Endothelial cell of umbilical vein (primary cell): Measurements from ENCODE around the gene CNST. TPM values are rescaled to one million over a fixed set of nuclear protein-coding genes. Genes with fewer than 3 reads are reported as not detected.

Experiments used
- BruUV-seq: library from RNA; stranded (reverse); fragments of 400-500 nt; replicated peaks from 2 replicates; lab custom pipeline; 2021; lab: Mats Ljungman, UMichigan
- CTCF ChIA-PET: fragments of 300-600, 350-600 bp; sonication (Branson Sonifier 250); formaldehyde crosslinking; loops from one replicate; lab custom pipeline; 2021; ENCODE audit warnings: antibody characterized with exemption, inconsistent platforms; lab: Charles Lee
- POLR2A ChIA-PET: fragments of 300-600, 350-600 bp; sonication (Branson Sonifier 250); formaldehyde crosslinking; loops from one replicate; lab custom pipeline; 2021; ENCODE audit warnings: antibody characterized with exemption, inconsistent platforms; lab: Charles Lee
- DNase-seq: peaks from one replicate; pipeline ENCODE4 v3.0.0-alpha.2; 2011; ENCODE audit warnings: low read depth, low spot score
- FAIRE-seq: peaks from 2 replicates; lab custom pipeline; 2011; peaks lifted over from hg19 to GRCh38; lab: Jason Lieb, UNC
- H2AFZ ChIP-seq: 2 replicates; pipeline ENCODE4 v1.6.0; 2012; ENCODE audit warnings: low read depth, low read length, control low read depth, inconsistent platforms
- H3K27ac ChIP-seq: 2 replicates; pipeline ENCODE4 v1.5.1; 2011; ENCODE audit warnings: low read depth, mild to moderate bottlenecking, control low read depth, low read length, moderate library complexity; ENCODE audit not compliant: insufficient read depth
- H3K27me3 ChIP-seq, 2 experiments: 2 replicates each; pipeline versions ENCODE4 v1.6.0 to v1.6.1; 2011; ENCODE audit warnings: low read length in 2 of 2, mixed read lengths in 1 of 2; ENCODE audit not compliant: control insufficient read depth in 2 of 2, insufficient read depth in 2 of 2
- H3K36me3 ChIP-seq, 2 experiments: 2 replicates in 1 of 2; 3 replicates in 1 of 2; pipeline ENCODE4 v1.5.1; 2011; ENCODE audit warnings: low read length in 2 of 2, mild to moderate bottlenecking in 1 of 2, moderate library complexity in 1 of 2; ENCODE audit not compliant: control insufficient read depth in 2 of 2, insufficient read depth in 2 of 2; ENCODE audit errors: extremely low read depth in 1 of 2
- H3K4me1 ChIP-seq: 3 replicates; pipeline ENCODE4 v1.5.1; 2011; ENCODE audit warnings: mild to moderate bottlenecking, low read length; ENCODE audit not compliant: control insufficient read depth, insufficient read depth; ENCODE audit errors: extremely low read depth
- H3K4me2 ChIP-seq: 2 replicates; pipeline ENCODE4 v1.6.1; 2011; ENCODE audit warnings: low read length, control low read depth, mixed read lengths; ENCODE audit not compliant: insufficient read depth
- H3K4me3 ChIP-seq, 3 experiments: fragments of 200-600 bp in 1 of 3; sonication (generic), shearing (Covaris generic) in 1 of 3; replicated peaks in 1 of 3; 2 replicates each; pipeline ENCODE4 v1.5.1; 2011 to 2016; ENCODE audit warnings: control low read depth in 3 of 3, low read length in 3 of 3, mild to moderate bottlenecking in 2 of 3, inconsistent platforms in 1 of 3, low read depth in 1 of 3, moderate library complexity in 1 of 3; ENCODE audit not compliant: insufficient read depth in 1 of 3
- H3K79me2 ChIP-seq: 2 replicates; pipeline ENCODE4 v1.6.0; 2012; ENCODE audit warnings: low read length, inconsistent platforms; ENCODE audit not compliant: control insufficient read depth, insufficient read depth
- H3K9ac ChIP-seq: replicated peaks from 2 replicates; pipeline ENCODE3; 2011; ENCODE audit warnings: low read length, control low read depth; ENCODE audit not compliant: insufficient read depth; ENCODE audit errors: extremely low read depth
- H3K9me1 ChIP-seq: replicated peaks from 3 replicates; pipeline ENCODE4 v1.6.0; 2011; ENCODE audit warnings: mild to moderate bottlenecking, low read length; ENCODE audit not compliant: control insufficient read depth, insufficient read depth; ENCODE audit errors: extremely low read depth
- H3K9me3 ChIP-seq: replicated peaks from 2 replicates; pipeline ENCODE4 v1.5.1; 2012; ENCODE audit warnings: low read length, inconsistent platforms; ENCODE audit not compliant: control insufficient read depth, insufficient read depth
- H4K20me1 ChIP-seq: replicated peaks from 2 replicates; pipeline ENCODE3; 2011; ENCODE audit warnings: mild to moderate bottlenecking, low read length; ENCODE audit not compliant: control insufficient read depth, insufficient read depth; ENCODE audit errors: extremely low read depth
- EZH2 ChIP-seq: IDR thresholded peaks from 2 replicates; pipeline ENCODE4 v1.6.1; 2012; ENCODE audit warnings: borderline replicate concordance, low read depth, mild to moderate bottlenecking, moderate library complexity, low read length, inconsistent platforms; ENCODE audit not compliant: severe bottlenecking
- GATA2 ChIP-seq: IDR thresholded peaks from 2 replicates; pipeline ENCODE4 v1.7.0; 2011; ENCODE audit warnings: low read depth, mild to moderate bottlenecking, moderate library complexity, mixed read lengths, low read length; ENCODE audit not compliant: insufficient read length, insufficient read depth
- MYC ChIP-seq: IDR thresholded peaks from one replicate; pipeline ENCODE4 v1.6.1; 2011; ENCODE audit warnings: mild to moderate bottlenecking, low read depth, low read length
- POLR2A ChIP-seq: IDR thresholded peaks from 2 replicates; pipeline ENCODE4 v1.6.1; 2012; ENCODE audit warnings: low read depth, mild to moderate bottlenecking, control low read depth, low read length
- POLR2AphosphoS5 ChIP-seq: IDR thresholded peaks from 2 replicates; pipeline ENCODE4 v1.6.1; 2012; ENCODE audit warnings: low read depth, mild to moderate bottlenecking, control low read depth, low read length, moderate library complexity; ENCODE audit not compliant: insufficient read depth
- dilution Hi-C: fragments of 300-500 bp; cut with MboI; formaldehyde crosslinking; loops from one replicate; pipeline ENCODE4 v1.15.0; 2019; ENCODE audit warnings: low sequenced_read_pairs; ENCODE audit not compliant: extremely low pct_ligation_motif_present
- intact Hi-C: fragments of 100-400 bp; cut with micrococcal nuclease; formaldehyde crosslinking; loops from one replicate; pipeline ENCODE4 v1.10.0; 2022
- polyA plus RNA-seq, 4 experiments: library from polyadenylated mRNA; depleted of rRNA in 3 of 4; stranded (reverse) in 3 of 4; unstranded in 1 of 4; fragments of >200 nt; gene quantifications; 2 replicates each; pipeline versions ENCODE4 v1.2.1 to v1.2.3, GENCODE V29; 2011 to 2012; ENCODE audit warnings: missing spikeins in 1 of 4
- total RNA-seq: library from RNA; stranded (reverse); gene quantifications from 2 replicates; pipeline ENCODE4 v1.2.3, GENCODE V29; 2021
- TF ChIP-seq, protein P1 (sequence below): IDR thresholded peaks from 2 replicates; pipeline ENCODE4 v1.6.1; 2011; ENCODE audit not compliant: insufficient read depth, insufficient read length
- TF ChIP-seq, protein P2 (sequence below), 2 donors: IDR thresholded peaks; 1 replicate in 1 of 2; 2 replicates in 1 of 2; pipeline ENCODE4 v1.5.1; 2011; ENCODE audit warnings: low read length in 2 of 2, mild to moderate bottlenecking in 2 of 2, moderate library complexity in 2 of 2, control low read depth in 1 of 2, inconsistent platforms in 1 of 2, low read depth in 1 of 2; ENCODE audit not compliant: insufficient read depth in 1 of 2; ENCODE audit errors: extremely low read depth in 1 of 2

CNST gene
- total and polyA plus RNA-seq, 2 donors (not counting 3 experiments of a cell fraction or from before 2014, with no cell fraction given) = 6.3 to 18.1 TPM

DNA sequence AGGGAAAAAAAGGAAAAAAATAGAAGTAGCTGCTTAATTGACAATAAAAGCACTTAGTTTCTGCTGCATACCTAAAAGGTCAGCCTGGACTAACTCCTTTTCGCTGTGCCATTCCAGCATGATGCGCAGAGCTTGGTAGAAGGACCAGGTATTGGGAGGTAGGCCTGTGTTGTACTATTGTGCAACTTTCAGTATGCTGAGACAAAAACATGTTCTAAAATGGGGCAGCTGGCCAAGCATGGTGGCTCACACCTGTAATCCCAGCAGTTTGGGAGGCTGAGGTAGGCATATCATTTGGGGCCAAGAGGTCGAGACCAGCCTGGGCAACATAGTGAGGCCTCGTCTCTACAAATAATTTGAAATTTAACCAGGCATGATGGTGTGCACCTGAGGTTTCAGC, 142.9 kb downstream of the CNST start:
- DNase-seq (no peak), FAIRE-seq (no peak)
- POLR2A ChIA-PET = no interaction called here
- Histone ChIP-seq H3K27ac (no peak overlapping the region), H3K4me2 (no peak overlapping the region), H3K9me1 (no peaks in the 10 kb centered on the region), H3K4me3 (no peak overlapping the region), H3K4me1 (no peaks in the 10 kb centered on the region), H3K79me2 (no peaks in the 10 kb centered on the region), H3K27me3 (peaks cover 0 to 2% of the 10 kb centered on the region in 2 experiments), H3K36me3 (no peaks in the 10 kb centered on the region), H2AFZ (no peak overlapping the region), H3K9me3 (no peaks in the 10 kb centered on the region), H4K20me1 (no peaks in the 10 kb centered on the region), H3K9ac (no peak overlapping the region)
- CTCF ChIA-PET = interaction anchor here (0.7 kb wide), 1 partner anchor 212 kb away, joined by 3 read pairs; no protein-coding TSS in a partner anchor
- TF ChIP-seq GATA2 (no peak), MYC (no peak), POLR2A (no peak), EZH2 (no peak), POLR2AphosphoS5 (no peak)
- TF ChIP-seq, protein P1, sequence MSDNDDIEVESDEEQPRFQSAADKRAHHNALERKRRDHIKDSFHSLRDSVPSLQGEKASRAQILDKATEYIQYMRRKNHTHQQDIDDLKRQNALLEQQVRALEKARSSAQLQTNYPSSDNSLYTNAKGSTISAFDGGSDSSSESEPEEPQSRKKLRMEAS = no peak
- TF ChIP-seq, protein P2, sequence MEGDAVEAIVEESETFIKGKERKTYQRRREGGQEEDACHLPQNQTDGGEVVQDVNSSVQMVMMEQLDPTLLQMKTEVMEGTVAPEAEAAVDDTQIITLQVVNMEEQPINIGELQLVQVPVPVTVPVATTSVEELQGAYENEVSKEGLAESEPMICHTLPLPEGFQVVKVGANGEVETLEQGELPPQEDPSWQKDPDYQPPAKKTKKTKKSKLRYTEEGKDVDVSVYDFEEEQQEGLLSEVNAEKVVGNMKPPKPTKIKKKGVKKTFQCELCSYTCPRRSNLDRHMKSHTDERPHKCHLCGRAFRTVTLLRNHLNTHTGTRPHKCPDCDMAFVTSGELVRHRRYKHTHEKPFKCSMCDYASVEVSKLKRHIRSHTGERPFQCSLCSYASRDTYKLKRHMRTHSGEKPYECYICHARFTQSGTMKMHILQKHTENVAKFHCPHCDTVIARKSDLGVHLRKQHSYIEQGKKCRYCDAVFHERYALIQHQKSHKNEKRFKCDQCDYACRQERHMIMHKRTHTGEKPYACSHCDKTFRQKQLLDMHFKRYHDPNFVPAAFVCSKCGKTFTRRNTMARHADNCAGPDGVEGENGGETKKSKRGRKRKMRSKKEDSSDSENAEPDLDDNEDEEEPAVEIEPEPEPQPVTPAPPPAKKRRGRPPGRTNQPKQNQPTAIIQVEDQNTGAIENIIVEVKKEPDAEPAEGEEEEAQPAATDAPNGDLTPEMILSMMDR (IDR thresholded peaks at IDR 0.05; ENCODE audit: extremely low read depth in 1 of 2, insufficient read depth in 1 of 2, low read depth in 1 of 2, low read length in 2 of 2) = no peak
- no TSS peak for BruUV-seq
- dilution Hi-C loops = no loop called here
- intact Hi-C loops = no loop called here
